ENCODE data around the gene EPN1. TPM values are rescaled to one million over a fixed set of nuclear protein-coding genes. Genes with fewer than 3 reads are reported as not detected.
A peak's percentile ranks its signal among the peaks of the same experiment; 100 is the strongest.
"Not testable (repeated sequence)": the region's sequence is repeated elsewhere in the genome, so short reads cannot be mapped to it uniquely, and the experiment has no call there.

EPN1 gene
- polyA plus RNA-seq, 6 donors from 2014 or later = 1.0 to 28.9 (median 13.8) TPM

DNA sequence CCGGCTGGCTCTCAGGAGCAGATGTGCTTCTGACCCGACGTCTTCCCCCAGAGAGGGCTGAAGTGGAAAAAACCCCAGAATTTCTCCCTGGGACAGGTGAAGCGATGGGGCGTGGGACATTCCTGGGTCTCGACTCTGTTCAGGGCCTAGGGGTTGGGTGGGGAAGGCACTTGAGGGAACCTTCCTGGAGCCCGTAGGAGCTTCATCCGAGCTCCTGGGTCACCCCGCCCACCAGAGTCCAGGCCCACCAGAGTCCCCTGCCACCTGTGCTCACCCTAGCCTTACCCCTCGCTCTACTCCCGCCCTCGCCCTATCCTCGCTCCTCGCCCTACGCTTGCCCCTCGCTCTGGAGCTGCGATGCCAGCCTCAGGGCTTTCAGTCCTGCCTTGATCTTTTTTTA is 23.2 kb downstream of the EPN1 start:
- H3K4me3 Mint-ChIP-seq = no peak overlapping the region
- peaks cover 0 to 4% (median under 1%) of the 10 kb centered on the region in 3 donors for H3K4me1 Mint-ChIP-seq
- ATAC-seq (ENCODE audit: low read depth in 2 of 2) = no peak
- no peaks in the 10 kb centered on the region for H3K9me3 Mint-ChIP-seq
- no peaks in the 10 kb centered on the region for H3K27me3 Mint-ChIP-seq
- peak overlapping the region in 2 of 6 donors; percentile 38 to 84 for H3K27ac Mint-ChIP-seq
- H3K36me3 Mint-ChIP-seq = peaks cover 0 to 6% of the 10 kb centered on the region in 2 donors
- no peak for DNase-seq

DNA sequence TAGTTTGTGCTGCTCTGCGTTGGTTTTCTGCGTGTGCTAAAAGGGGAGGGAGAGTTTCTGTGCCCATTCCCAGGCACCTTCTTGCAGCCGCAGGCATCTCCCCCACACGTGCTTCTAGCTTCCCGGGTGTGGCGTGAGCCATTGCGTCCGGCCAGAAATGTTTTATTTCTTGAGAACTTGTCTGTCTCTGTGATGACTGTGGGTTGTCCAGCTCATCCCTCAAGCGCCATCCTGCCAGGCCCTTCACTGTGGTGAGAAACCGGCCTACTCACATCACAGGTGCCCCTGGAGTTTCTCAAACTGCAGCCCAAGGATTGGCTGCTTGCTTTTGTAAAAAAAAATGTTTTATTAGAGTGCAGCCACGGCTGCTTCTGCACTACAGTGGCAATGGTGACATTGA is 24.2 kb downstream of the EPN1 start:
- peaks cover under 1 to 6% of the 10 kb centered on the region in 2 donors for H3K36me3 Mint-ChIP-seq
- no peak for ATAC-seq (ENCODE audit: low read depth in 2 of 2)
- H3K9me3 Mint-ChIP-seq = no peaks in the 10 kb centered on the region
- peaks cover 5 to 10% (median 7%) of the 10 kb centered on the region in 3 donors for H3K4me1 Mint-ChIP-seq
- DNase-seq = no peak
- H3K27me3 Mint-ChIP-seq = no peaks in the 10 kb centered on the region
- peak overlapping the region in 3 of 6 donors; percentile 26 to 52 (median 33) for H3K27ac Mint-ChIP-seq
- H3K4me3 Mint-ChIP-seq = no peak overlapping the region

DNA sequence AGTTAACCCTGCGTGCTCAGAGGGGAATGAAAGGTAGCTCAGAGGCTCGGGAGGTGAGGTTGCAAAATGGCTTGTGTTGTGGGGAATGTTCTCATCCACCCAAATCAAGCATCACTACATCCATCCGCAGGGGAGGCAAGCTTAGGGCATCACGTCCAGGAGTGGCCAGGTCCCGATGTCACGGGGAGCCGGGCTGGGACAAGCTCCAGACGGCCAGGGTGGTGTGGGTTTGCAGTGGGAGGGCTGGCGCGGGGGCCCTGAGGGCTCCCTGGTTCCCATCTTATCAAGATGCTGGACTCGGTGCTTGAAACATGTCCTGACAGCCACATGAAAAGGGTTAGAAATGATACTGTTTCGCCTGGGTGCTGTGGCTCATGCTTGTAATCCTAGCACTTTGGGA is 25.8 kb downstream of the EPN1 start:
- Mint-ChIP-seq H3K27me3 (no peaks in the 10 kb centered on the region), H3K9me3 (no peaks in the 10 kb centered on the region), H3K27ac (peak overlapping the region in 1 of 6 donors; percentile 28), H3K4me1 (peaks cover 12 to 13% (median 12%) of the 10 kb centered on the region in 3 donors), H3K4me3 (no peak overlapping the region), H3K36me3 (peaks cover 6 to 8% of the 10 kb centered on the region in 2 donors)
- DNase-seq = no peak
- ATAC-seq (ENCODE audit: low read depth in 2 of 2) = no peak

DNA sequence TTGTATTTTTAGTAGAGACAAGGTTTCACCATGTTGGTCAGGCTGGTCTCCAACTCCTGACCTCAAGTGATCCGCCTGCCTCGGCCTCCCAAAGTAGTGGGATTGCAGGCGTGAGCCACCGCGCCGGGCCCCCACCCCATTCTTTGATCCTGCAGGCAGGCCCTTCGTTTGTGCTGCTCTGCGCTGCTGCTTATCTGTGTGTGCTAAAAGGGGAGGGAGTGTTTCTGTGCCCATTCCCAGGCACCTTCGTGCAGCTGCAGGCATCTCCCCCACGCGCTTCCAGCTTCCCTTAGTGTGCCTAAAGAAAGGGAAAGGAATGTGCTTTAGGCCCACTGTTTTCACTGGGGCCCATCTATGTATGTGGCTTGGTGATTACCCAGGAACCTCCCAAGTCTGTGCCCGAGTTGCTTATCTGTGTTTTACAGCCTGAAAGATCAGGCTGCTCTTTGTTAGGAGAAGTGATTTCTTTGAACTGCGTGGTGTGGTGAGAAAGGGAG is 27.2 kb downstream of the EPN1 start:
- peaks cover 6 to 8% of the 10 kb centered on the region in 2 donors for H3K36me3 Mint-ChIP-seq
- peaks cover 12 to 17% (median 12%) of the 10 kb centered on the region in 3 donors for H3K4me1 Mint-ChIP-seq
- ATAC-seq (ENCODE audit: low read depth in 2 of 2) = no peak
- no peak for DNase-seq
- no peak overlapping the region for H3K4me3 Mint-ChIP-seq
- no peaks in the 10 kb centered on the region for H3K27me3 Mint-ChIP-seq
- H3K9me3 Mint-ChIP-seq = no peaks in the 10 kb centered on the region
- peak overlapping the region in 1 of 6 donors; percentile 54 for H3K27ac Mint-ChIP-seq

DNA sequence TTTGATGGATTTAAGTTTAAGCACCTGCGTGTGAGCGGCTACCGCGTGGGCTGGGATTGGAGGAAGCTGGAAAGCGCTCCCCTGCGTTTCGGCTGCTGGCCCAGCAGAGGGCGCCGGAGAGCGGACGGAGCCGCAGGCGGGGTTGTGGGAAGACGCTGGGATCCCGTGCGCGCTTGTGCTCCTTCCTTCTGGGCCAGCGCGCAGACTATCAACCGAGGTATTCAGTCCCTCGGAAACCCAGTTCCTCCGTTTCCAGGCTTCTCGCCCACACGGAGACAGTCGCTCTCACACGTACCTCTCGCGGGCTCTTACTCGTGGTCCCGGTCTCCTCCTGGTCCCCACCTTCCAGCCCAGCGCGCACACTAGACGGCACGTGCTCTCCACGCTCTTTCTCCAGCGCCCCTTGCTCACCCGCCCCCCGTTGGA is 28.8 kb downstream of the EPN1 start:
- Mint-ChIP-seq H3K27me3 (no peaks in the 10 kb centered on the region), H3K36me3 (peaks cover 6 to 8% of the 10 kb centered on the region in 2 donors), H3K27ac (peak overlapping the region in 2 of 6 donors; percentile 40 to 86), H3K4me1 (peaks cover 12 to 13% (median 12%) of the 10 kb centered on the region in 3 donors), H3K4me3 (no peak overlapping the region), H3K9me3 (no peaks in the 10 kb centered on the region)
- ATAC-seq (ENCODE audit: low read depth in 2 of 2) = peak; percentile 50 to 71
- DNase-seq = no peak

DNA sequence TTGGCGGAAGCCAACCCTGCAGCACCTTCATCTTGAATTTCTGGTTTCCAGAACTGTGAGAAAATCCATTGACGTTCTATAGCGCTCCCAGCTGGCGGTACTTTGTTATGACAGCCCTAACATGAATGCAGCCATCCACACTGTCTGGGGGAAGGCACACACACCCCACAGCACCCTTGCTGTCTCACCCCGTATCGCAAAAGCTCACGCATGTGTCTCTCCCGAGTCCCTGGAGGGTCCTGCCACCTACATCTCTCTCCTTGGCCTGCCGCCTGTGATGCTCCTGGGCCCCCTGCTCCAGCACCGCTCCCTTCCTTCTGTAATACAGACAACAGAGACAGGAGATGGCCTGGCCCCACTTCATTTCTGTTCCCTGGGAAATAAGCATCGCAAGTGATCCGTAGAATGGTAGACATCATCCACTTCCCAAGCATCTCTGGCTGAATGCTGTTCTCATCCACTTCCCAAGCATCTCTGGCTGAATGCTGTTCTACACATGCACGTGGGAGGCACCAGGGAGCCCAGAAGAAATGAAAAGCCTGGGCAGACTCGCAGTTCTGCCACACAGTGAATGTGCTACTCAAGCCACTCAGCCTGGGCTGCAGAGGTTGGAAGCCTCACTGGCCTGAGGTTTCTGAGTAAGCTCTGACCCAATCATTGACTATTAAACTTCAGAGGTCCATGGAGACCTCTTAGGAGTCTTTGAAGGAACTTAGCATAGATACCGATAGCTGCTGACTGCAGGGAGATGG is 29.6 kb downstream of the EPN1 start:
- no peak for DNase-seq
- peaks cover 6 to 8% of the 10 kb centered on the region in 2 donors for H3K36me3 Mint-ChIP-seq
- H3K27ac Mint-ChIP-seq = peak overlapping the region in 3 of 6 donors; percentile 40 to 74 (median 64)
- no peaks in the 10 kb centered on the region for H3K9me3 Mint-ChIP-seq
- H3K4me3 Mint-ChIP-seq = no peak overlapping the region
- peaks cover 12 to 15% (median 12%) of the 10 kb centered on the region in 3 donors for H3K4me1 Mint-ChIP-seq
- no peaks in the 10 kb centered on the region for H3K27me3 Mint-ChIP-seq
- ATAC-seq (ENCODE audit: low read depth in 2 of 2) = peak; percentile 27 to 30

DNA sequence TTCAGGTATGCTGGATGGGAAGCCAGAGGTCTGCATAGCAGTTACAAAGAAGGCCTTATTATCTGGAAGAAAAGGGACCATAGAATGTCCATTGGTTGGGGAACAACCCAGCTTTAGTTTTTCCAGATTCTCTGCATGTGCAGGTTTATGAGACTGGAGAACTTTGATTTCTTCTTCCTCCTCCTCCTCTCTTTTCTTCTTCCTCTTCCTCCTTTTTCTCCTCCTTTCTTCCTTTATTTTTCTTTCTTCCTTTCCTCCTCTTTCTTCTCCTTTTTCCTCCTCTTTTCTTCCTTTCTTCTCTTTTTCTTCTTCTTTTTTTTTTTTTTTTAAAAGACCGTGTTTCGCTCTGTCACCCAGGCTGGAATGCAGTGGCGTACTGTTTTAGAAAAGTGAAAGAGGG is 30.9 kb downstream of the EPN1 start:
- Mint-ChIP-seq H3K36me3 (peaks cover 6 to 8% of the 10 kb centered on the region in 2 donors), H3K27me3 (no peaks in the 10 kb centered on the region), H3K27ac (peak overlapping the region in 2 of 6 donors; percentile 33 to 36), H3K4me1 (peaks cover 12 to 16% (median 12%) of the 10 kb centered on the region in 3 donors), H3K9me3 (no peaks in the 10 kb centered on the region), H3K4me3 (no peak overlapping the region)
- DNase-seq (no peak), ATAC-seq (ENCODE audit: low read depth in 2 of 2) (no peak)

DNA sequence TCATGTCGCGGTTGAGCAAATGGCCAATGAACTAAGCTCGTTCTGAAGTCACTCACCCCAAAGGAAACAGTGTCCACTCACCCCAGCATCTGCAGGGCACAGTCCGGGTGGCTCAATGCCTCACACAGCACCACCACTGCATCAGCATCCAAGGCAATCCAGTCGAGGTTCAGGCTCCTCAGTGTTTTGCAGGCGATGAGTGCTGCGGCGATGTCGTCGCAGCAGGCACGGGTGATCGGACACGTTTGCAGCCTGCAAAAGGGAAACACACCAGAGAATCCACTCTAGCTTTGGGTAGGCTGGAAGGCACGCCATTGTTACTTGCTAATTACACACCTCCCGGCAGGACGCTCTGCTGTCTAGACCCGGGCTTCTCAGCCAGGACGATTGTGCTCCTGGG is 36.7 kb downstream of the EPN1 start:
- ATAC-seq (ENCODE audit: low read depth in 2 of 2) = no peak
- H3K4me1 Mint-ChIP-seq = peaks cover 3 to 8% (median 5%) of the 10 kb centered on the region in 3 donors
- no peaks in the 10 kb centered on the region for H3K36me3 Mint-ChIP-seq
- H3K27me3 Mint-ChIP-seq = peaks cover 3 to 4% (median 4%) of the 10 kb centered on the region in 3 donors
- peaks cover 0 to 4% (median 4%) of the 10 kb centered on the region in 7 donors for H3K9me3 Mint-ChIP-seq
- H3K27ac Mint-ChIP-seq = peak overlapping the region in 3 of 6 donors; percentile 37 to 71 (median 49)
- DNase-seq = no peak
- no peak overlapping the region for H3K4me3 Mint-ChIP-seq

DNA sequence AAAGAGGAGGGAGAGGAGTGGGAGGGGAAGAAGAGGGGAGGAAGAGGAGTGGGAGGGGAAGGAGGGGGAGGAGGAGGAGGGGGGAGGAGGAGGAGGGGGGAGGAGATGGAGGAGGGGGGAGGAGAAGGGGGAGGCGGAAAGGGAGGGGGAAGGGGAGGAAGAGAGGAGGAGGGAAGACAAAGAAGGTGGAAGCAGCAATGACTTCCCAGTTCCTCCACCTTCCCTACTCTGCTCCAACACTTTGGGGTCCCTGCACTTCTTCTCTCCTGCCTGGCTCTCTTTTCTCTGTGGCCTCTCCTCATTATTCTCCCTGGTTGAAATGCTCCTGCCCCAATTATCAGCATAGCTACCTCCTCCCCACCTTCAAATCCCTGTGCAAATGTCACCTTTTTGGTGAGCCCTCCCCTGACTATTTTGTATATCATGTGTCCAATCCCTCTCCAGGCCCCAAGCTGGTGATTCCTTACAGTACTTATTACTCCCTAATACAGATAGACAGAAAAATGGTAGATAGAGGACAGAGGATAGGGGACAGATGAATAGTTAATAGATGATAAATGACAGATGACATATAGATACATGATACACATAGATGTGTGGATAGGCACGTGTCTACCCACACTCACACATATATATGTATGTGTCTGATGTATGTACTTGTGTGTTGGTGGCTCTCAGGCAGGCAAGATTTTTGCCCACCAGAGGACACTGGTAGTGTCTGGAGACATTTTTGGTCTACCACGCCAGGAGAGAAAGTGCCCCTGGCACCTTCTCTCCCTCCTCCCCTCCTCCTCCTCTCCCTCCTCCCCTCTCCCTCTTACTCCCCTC is 38.0 kb downstream of the EPN1 start:
- Mint-ChIP-seq H3K4me1 (peaks cover 3 to 8% (median 5%) of the 10 kb centered on the region in 3 donors), H3K27me3 (peaks cover 12 to 16% (median 15%) of the 10 kb centered on the region in 3 donors), H3K9me3 (peaks cover 0 to 4% (median 4%) of the 10 kb centered on the region in 7 donors), H3K36me3 (no peaks in the 10 kb centered on the region), H3K4me3 (no peak overlapping the region), H3K27ac (peak overlapping the region in 5 of 6 donors; percentile 4 to 71 (median 64))
- DNase-seq (no peak), ATAC-seq (ENCODE audit: low read depth in 2 of 2) (no peak)

DNA sequence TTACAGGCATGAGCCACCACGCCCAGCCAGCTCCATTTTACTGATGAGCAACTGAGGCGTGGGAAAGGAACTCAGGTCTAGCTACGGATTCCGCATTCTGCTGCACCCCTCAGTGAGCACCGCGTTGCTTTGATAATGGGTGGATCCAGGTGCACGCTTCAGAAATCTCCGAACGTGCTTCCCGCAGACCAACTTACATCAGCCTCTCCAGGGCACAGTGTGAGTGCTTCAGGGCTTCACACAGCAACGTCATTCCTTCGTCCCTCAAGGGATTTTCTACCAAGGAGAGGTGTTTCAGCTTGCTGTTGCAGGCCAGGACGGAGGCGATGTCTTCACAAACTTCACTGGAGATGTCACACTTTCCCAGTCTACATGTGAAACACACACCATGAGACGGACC is 41.5 kb downstream of the EPN1 start:
- H3K9me3 Mint-ChIP-seq = peaks cover 9 to 24% (median 14%) of the 10 kb centered on the region in 7 donors
- ATAC-seq (ENCODE audit: low read depth in 2 of 2) = no peak
- DNase-seq = no peak
- H3K4me3 Mint-ChIP-seq = no peak overlapping the region
- H3K27ac Mint-ChIP-seq = no peak overlapping the region
- peaks cover 34 to 44% (median 35%) of the 10 kb centered on the region in 3 donors for H3K27me3 Mint-ChIP-seq
- peaks cover 3 to 5% (median 5%) of the 10 kb centered on the region in 3 donors for H3K4me1 Mint-ChIP-seq
- peaks cover under 1 to 8% of the 10 kb centered on the region in 2 donors for H3K36me3 Mint-ChIP-seq

DNA sequence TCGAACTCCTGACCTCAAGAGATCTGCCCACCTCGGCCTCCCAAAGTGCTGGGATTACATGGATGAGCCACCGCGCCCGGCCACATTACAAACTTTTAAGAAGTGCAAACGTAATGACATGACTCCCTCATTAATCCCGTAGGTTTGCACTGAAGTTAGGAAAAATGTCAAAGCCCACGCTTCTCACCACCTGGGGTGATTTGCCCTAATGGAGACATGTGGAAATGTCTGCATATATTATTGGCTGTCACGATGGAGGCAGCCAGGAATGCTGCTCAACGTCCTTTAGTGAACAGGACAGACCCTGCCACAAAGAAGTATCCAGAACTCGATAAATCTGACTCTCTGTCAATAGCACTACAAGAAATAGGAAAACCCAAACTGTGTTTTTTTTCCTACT is 42.2 kb downstream of the EPN1 start:
- peaks cover 38 to 51% (median 42%) of the 10 kb centered on the region in 3 donors for H3K27me3 Mint-ChIP-seq
- peaks cover 2 to 5% (median 3%) of the 10 kb centered on the region in 3 donors for H3K4me1 Mint-ChIP-seq
- no peak overlapping the region for H3K4me3 Mint-ChIP-seq

DNA sequence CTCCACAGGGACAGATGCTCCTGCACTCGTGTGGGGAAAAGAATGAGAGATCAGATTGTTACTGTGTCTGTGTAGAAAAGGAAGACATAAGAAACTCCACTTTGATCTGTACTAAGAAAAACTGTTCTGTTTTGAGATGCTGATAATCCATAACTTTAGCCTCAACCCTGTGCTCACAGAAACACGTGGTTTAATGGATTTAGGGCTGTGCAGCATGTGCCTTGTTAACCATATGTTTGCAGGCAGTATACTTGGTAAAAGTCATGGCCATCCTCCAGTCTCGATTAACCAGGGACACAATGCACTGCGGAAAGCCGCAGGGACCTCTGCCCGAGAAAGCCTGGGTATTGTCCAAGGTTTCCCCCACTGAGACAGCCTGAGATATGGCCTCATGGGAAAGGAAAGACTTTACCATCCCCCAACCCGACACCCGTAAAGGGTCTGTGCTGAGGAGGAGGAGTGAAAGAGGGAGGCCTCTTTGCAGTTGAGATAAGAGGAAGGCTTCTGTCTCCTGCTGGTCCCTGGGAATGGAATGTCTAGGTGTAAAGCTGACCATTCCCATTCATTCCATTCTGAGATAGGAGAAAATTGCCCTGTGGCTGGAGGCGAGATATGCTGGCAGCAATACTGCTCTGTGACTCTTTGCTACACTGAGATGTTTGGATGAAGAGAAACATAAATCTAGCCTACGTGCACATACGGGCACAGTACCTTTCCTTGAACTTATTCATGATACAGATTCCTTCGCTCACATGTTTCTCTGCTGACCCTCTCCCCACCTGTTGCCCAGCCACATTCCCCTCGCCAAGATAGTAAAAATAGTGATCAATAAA is 43.1 kb downstream of the EPN1 start:
- not testable (repeated sequence) for H3K4me1 Mint-ChIP-seq; H3K4me3 Mint-ChIP-seq; DNase-seq; ATAC-seq (ENCODE audit: low read depth in 2 of 2)
- peaks cover 43 to 57% (median 49%) of the 10 kb centered on the region in 3 donors for H3K27me3 Mint-ChIP-seq
- peak overlapping the region in 1 of 6 donors; percentile 5 for H3K27ac Mint-ChIP-seq
- peaks cover 9 to 22% of the 10 kb centered on the region in 2 donors for H3K36me3 Mint-ChIP-seq
- H3K9me3 Mint-ChIP-seq = peaks cover 20 to 32% (median 24%) of the 10 kb centered on the region in 7 donors

More for the DNA sequence above, 42.2 kb downstream of the EPN1 start:
- Mint-ChIP-seq H3K36me3 (peaks cover 8 to 15% of the 10 kb centered on the region in 2 donors), H3K9me3 (peaks cover 16 to 31% (median 21%) of the 10 kb centered on the region in 7 donors), H3K27ac (no peak overlapping the region)
- ATAC-seq (ENCODE audit: low read depth in 2 of 2) = no peak
- DNase-seq = no peak

Measured in naive B cell (primary cell).